Esophagus squamous epithelium (tissue), 5 donors: ENCODE measurements around the gene RPS6KA3. TPM values are rescaled to one million over a fixed set of nuclear protein-coding genes. Genes with fewer than 3 reads are reported as not detected.

Experiments used
- DNase-seq: peaks from one replicate; lab custom pipeline; 2025; lab: John Stamatoyannopoulos, UW
- H3K27ac ChIP-seq, 4 donors: fragments of 200-600 bp; sonication (generic); one replicate each; pipeline ENCODE4 v1.5.1; 2016 to 2019; ENCODE audit warnings: mild to moderate bottlenecking in 1 of 4
- H3K27me3 ChIP-seq, 4 donors: fragments of 200-600 bp; sonication (generic); 1 replicate in 3 of 4; 2 replicates in 1 of 4; pipeline versions ENCODE4 v1.5.1 to v1.6.0; 2017 to 2021; ENCODE audit warnings: antibody characterized with exemption in 1 of 4
- H3K36me3 ChIP-seq, 3 donors: fragments of 200-600 bp; sonication (generic); one replicate each; pipeline ENCODE4 v1.5.1; 2016 to 2019
- H3K4me1 ChIP-seq, 3 donors: fragments of 200-600 bp; sonication (generic); one replicate each; pipeline ENCODE4 v1.5.1; 2017 to 2019
- H3K4me3 ChIP-seq, 4 donors: fragments of 200-600 bp; sonication (generic); 1 replicate in 3 of 4; 2 replicates in 1 of 4; pipeline ENCODE4 v1.5.1; 2016 to 2019; ENCODE audit warnings: mild to moderate bottlenecking in 2 of 4, moderate library complexity in 1 of 4
- H3K9me3 ChIP-seq, 3 donors: fragments of 200-600 bp; sonication (generic); one replicate each; pipeline ENCODE4 v1.5.1; 2016 to 2019
- POLR2A ChIP-seq, 4 donors: fragments of 450-650 bp; IDR thresholded peaks; one replicate each; pipeline ENCODE4 v1.6.1; 2017; ENCODE audit warnings: antibody characterized with exemption in 4 of 4, mild to moderate bottlenecking in 4 of 4, moderate library complexity in 3 of 4
- WGBS, 2 donors: methylation state at CpG; one replicate each; pipeline ENCODE4 v1.1.5; 2018; 5-methylcytosine and 5-hydroxymethylcytosine counted together
- intact Hi-C: fragments of 100-400 bp; cut with DNase I; formaldehyde crosslinking; loops from one replicate; pipeline ENCODE4 v1.15.0; 2022
- total RNA-seq, 4 donors: library from RNA; depleted of rRNA; stranded (reverse); fragments of >200 nt; gene quantifications; one replicate each; pipeline ENCODE4 v1.1.0, GENCODE V29; 2016
- TF ChIP-seq, protein P1 (sequence below), 6 experiments: fragments of 450-650 bp in 4 of 6; fragments of 200-600 bp in 2 of 6; sonication (generic) in 2 of 6; IDR thresholded peaks; one replicate each; pipeline ENCODE4 v1.5.1; 2016 to 2019; ENCODE audit warnings: antibody characterized with exemption in 6 of 6, mild to moderate bottlenecking in 4 of 6, moderate library complexity in 4 of 6
- donor health status: DM: yes; HTN: yes; CAD: no.

Gene RPS6KA3
- total RNA-seq, 4 donors from 2014 or later, result 15.8 to 30.9 (median 29.7) TPM

GRCh38 chrX:20285511-20285910 lies 18.8 kb upstream of the RPS6KA3 start:
- 42 to 47% methylated on average over 2 of the region's 2 CpGs for WGBS, 2 donors
- intact Hi-C loops, result no loop called here
- TF ChIP-seq POLR2A (IDR thresholded peaks at IDR 0.05), result no peak
- TF ChIP-seq, protein P1, sequence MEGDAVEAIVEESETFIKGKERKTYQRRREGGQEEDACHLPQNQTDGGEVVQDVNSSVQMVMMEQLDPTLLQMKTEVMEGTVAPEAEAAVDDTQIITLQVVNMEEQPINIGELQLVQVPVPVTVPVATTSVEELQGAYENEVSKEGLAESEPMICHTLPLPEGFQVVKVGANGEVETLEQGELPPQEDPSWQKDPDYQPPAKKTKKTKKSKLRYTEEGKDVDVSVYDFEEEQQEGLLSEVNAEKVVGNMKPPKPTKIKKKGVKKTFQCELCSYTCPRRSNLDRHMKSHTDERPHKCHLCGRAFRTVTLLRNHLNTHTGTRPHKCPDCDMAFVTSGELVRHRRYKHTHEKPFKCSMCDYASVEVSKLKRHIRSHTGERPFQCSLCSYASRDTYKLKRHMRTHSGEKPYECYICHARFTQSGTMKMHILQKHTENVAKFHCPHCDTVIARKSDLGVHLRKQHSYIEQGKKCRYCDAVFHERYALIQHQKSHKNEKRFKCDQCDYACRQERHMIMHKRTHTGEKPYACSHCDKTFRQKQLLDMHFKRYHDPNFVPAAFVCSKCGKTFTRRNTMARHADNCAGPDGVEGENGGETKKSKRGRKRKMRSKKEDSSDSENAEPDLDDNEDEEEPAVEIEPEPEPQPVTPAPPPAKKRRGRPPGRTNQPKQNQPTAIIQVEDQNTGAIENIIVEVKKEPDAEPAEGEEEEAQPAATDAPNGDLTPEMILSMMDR (IDR thresholded peaks at IDR 0.05), result no peak
- H3K4me3 ChIP-seq, result no peak overlapping the region
- H3K27me3 ChIP-seq, result no peaks in the 10 kb centered on the region
- no peak overlapping the region for H3K27ac ChIP-seq
- H3K4me1 ChIP-seq, result no peaks in the 10 kb centered on the region
- no peak for DNase-seq
- no peaks in the 10 kb centered on the region for H3K36me3 ChIP-seq
- H3K9me3 ChIP-seq, result no peaks in the 10 kb centered on the region

- TF ChIP-seq, protein P1 (IDR thresholded peaks at IDR 0.05), result no peak
- TF ChIP-seq POLR2A (IDR thresholded peaks at IDR 0.05), result no peak
- Histone ChIP-seq H3K27me3 (no peaks in the 10 kb centered on the region), H3K4me1 (no peaks in the 10 kb centered on the region), H3K9me3 (no peaks in the 10 kb centered on the region), H3K36me3 (no peaks in the 10 kb centered on the region), H3K4me3 (no peak overlapping the region), H3K27ac (no peak overlapping the region)
- intact Hi-C loops, result no loop called here
- WGBS, 2 donors, result 93 to 94% methylated on average over 1 of the region's 1 CpG
- DNase-seq, result no peak
Measured at GRCh38 chrX:20284992-20285391, 18.3 kb upstream of the RPS6KA3 start.

- Histone ChIP-seq H3K27me3 (no peaks in the 10 kb centered on the region), H3K4me1 (no peaks in the 10 kb centered on the region), H3K4me3 (no peak overlapping the region), H3K27ac (no peak overlapping the region), H3K36me3 (no peaks in the 10 kb centered on the region), H3K9me3 (no peaks in the 10 kb centered on the region)
- no peak for DNase-seq
- whole genome bisulfite sequencing, 2 donors, result 82 to 87% methylated on average over 1 of the region's 1 CpG
- TF ChIP-seq POLR2A (IDR thresholded peaks at IDR 0.05), result no peak
- TF ChIP-seq, protein P1 (IDR thresholded peaks at IDR 0.05), result no peak
- intact Hi-C loops, result no loop called here
Measured at GRCh38 chrX:20284444-20284843, 17.7 kb upstream of the RPS6KA3 start.

- Histone ChIP-seq H3K4me1 (no peaks in the 10 kb centered on the region), H3K27me3 (no peaks in the 10 kb centered on the region), H3K9me3 (no peaks in the 10 kb centered on the region), H3K4me3 (no peak overlapping the region), H3K27ac (no peak overlapping the region), H3K36me3 (no peaks in the 10 kb centered on the region)
- TF ChIP-seq POLR2A (IDR thresholded peaks at IDR 0.05), result no peak
- TF ChIP-seq, protein P1 (IDR thresholded peaks at IDR 0.05), result no peak
- intact Hi-C loops, result no loop called here
- DNase-seq, result no peak
- WGBS, 2 donors, result 49 to 66% methylated on average over 4 of the region's 4 CpGs
Measured at GRCh38 chrX:20280938-20281337, 14.2 kb upstream of the RPS6KA3 start.

- Histone ChIP-seq H3K4me3 (no peak overlapping the region), H3K4me1 (no peaks in the 10 kb centered on the region), H3K27me3 (no peaks in the 10 kb centered on the region), H3K36me3 (no peaks in the 10 kb centered on the region), H3K9me3 (no peaks in the 10 kb centered on the region), H3K27ac (no peak overlapping the region)
- no peak for DNase-seq
- intact Hi-C loops, result no loop called here
- TF ChIP-seq POLR2A (IDR thresholded peaks at IDR 0.05), result no peak
- TF ChIP-seq, protein P1 (IDR thresholded peaks at IDR 0.05), result no peak
- 39 to 82% methylated on average over 1 of the region's 1 CpG for WGBS, 2 donors
Measured at GRCh38 chrX:20274121-20274520, 7.4 kb upstream of the RPS6KA3 start.
